Uterus (tissue), 2 donors: ENCODE results near the gene EPM2A.

Experiments
- CTCF ChIP-seq, 4 experiments: fragments of 200-600 bp in 2 of 4; fragments of 450-650 bp in 2 of 4; sonication (generic) in 2 of 4; IDR thresholded peaks; one replicate each; pipeline ENCODE4 v1.5.1; 2016 to 2019; ENCODE audit warnings: antibody characterized with exemption in 4 of 4, mild to moderate bottlenecking in 2 of 4, moderate library complexity in 1 of 4
- POLR2A ChIP-seq, 2 donors: fragments of 450-650 bp; IDR thresholded peaks; one replicate each; pipeline ENCODE4 v1.6.1; 2016; ENCODE audit warnings: antibody characterized with exemption in 2 of 2, mild to moderate bottlenecking in 1 of 2, moderate library complexity in 1 of 2

GRCh38 chr6:145723646-145724045, 11.7 kb downstream of the EPM2A start:
- TF ChIP-seq CTCF (IDR thresholded peaks at IDR 0.05) (no peak), POLR2A (IDR thresholded peaks at IDR 0.05) (no peak)
